ENCODE measurements around the gene CRMP1. TPM values are rescaled to one million over a fixed set of nuclear protein-coding genes. Genes with fewer than 3 reads are reported as not detected.

CRMP1 gene
- total RNA-seq, 4 donors from 2014 or later: 0.64 to 0.76 TPM; not detected in 2

GRCh38 chr4:5899881-5900280 lies 7.0 kb upstream of the CRMP1 start:
- Histone ChIP-seq H3K27me3 (peaks cover 69% of the 10 kb centered on the region), H3K9me3 (no peaks in the 10 kb centered on the region), H3K36me3 (no peaks in the 10 kb centered on the region), H3K27ac (no peak overlapping the region), H3K4me1 (no peaks in the 10 kb centered on the region), H3K4me3 (no peak overlapping the region)
- WGBS: 59% methylated on average over 5 of the region's 5 CpGs
- DNase-seq (ENCODE audit: low spot score in 2 of 2): no peak
- TF ChIP-seq, protein P1, sequence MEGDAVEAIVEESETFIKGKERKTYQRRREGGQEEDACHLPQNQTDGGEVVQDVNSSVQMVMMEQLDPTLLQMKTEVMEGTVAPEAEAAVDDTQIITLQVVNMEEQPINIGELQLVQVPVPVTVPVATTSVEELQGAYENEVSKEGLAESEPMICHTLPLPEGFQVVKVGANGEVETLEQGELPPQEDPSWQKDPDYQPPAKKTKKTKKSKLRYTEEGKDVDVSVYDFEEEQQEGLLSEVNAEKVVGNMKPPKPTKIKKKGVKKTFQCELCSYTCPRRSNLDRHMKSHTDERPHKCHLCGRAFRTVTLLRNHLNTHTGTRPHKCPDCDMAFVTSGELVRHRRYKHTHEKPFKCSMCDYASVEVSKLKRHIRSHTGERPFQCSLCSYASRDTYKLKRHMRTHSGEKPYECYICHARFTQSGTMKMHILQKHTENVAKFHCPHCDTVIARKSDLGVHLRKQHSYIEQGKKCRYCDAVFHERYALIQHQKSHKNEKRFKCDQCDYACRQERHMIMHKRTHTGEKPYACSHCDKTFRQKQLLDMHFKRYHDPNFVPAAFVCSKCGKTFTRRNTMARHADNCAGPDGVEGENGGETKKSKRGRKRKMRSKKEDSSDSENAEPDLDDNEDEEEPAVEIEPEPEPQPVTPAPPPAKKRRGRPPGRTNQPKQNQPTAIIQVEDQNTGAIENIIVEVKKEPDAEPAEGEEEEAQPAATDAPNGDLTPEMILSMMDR (IDR thresholded peaks at IDR 0.05): no peak
- TF ChIP-seq POLR2A (IDR thresholded peaks at IDR 0.05): no peak
- no peak for TF ChIP-seq POLR2AphosphoS5 (IDR thresholded peaks at IDR 0.05)
- TF ChIP-seq EP300 (IDR thresholded peaks at IDR 0.05): no peak

DNA sequence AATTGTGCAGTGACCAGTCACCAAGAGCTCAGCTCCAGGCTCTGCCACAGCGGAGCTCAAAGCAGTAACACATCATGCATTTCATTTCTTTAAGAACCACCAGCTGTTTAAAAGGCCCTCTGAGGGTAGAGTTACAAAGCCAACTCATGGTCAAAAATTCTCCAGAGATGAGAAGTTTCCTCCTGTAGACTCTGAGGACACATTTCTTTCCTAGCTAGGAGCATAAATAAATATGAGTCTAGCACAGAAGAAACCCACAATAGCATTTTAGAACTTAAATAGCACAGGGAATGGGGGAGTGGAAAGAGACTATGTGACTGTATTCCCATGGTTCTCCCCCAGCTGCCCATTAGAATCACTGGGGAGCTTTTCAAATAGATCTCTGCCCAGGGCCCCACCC lies 6.5 kb upstream of the CRMP1 start:
- TF ChIP-seq, protein P1 (IDR thresholded peaks at IDR 0.05): no peak
- TF ChIP-seq EP300 (IDR thresholded peaks at IDR 0.05): no peak
- Histone ChIP-seq H3K9me3 (no peaks in the 10 kb centered on the region), H3K4me3 (no peak overlapping the region), H3K27ac (no peak overlapping the region), H3K36me3 (no peaks in the 10 kb centered on the region), H3K4me1 (no peaks in the 10 kb centered on the region), H3K27me3 (peaks cover 70% of the 10 kb centered on the region)
- no peak for DNase-seq (ENCODE audit: low spot score in 2 of 2)
- WGBS: 87% methylated on average over 1 of the region's 1 CpG

- Histone ChIP-seq H3K4me1 (peaks cover 4% of the 10 kb centered on the region), H3K9me3 (no peaks in the 10 kb centered on the region), H3K27me3 (peaks cover 77% of the 10 kb centered on the region), H3K4me3 (no peak overlapping the region), H3K27ac (no peak overlapping the region), H3K36me3 (no peaks in the 10 kb centered on the region)
- DNase-seq (ENCODE audit: low spot score in 2 of 2): no peak
- 89% methylated on average over 8 of the region's 13 CpGs for WGBS
- TF ChIP-seq POLR2AphosphoS5 (IDR thresholded peaks at IDR 0.05): no peak
- TF ChIP-seq EP300 (IDR thresholded peaks at IDR 0.05): no peak
- TF ChIP-seq, protein P1 (IDR thresholded peaks at IDR 0.05): no peak
- no peak for TF ChIP-seq POLR2A (IDR thresholded peaks at IDR 0.05)
Measured at GRCh38 chr4:5897674-5898073, 4.8 kb upstream of the CRMP1 start.

- no peak for DNase-seq (ENCODE audit: low spot score in 2 of 2)
- TF ChIP-seq, protein P1 (IDR thresholded peaks at IDR 0.05): no peak
- TF ChIP-seq EP300 (IDR thresholded peaks at IDR 0.05): no peak
- no peak for TF ChIP-seq POLR2AphosphoS5 (IDR thresholded peaks at IDR 0.05)
- no peak for TF ChIP-seq POLR2A (IDR thresholded peaks at IDR 0.05)
- Histone ChIP-seq H3K4me3 (no peak overlapping the region), H3K9me3 (no peaks in the 10 kb centered on the region), H3K36me3 (no peaks in the 10 kb centered on the region), H3K27ac (no peak overlapping the region), H3K27me3 (peaks cover 83% of the 10 kb centered on the region), H3K4me1 (peaks cover 17% of the 10 kb centered on the region)
- WGBS: 68% methylated on average over 4 of the region's 4 CpGs
Measured at GRCh38 chr4:5895287-5895686, 2.4 kb upstream of the CRMP1 start.

GRCh38 chr4:5894266-5894665 lies 1.4 kb upstream of the CRMP1 start:
- Histone ChIP-seq H3K27me3 (peaks cover 90% of the 10 kb centered on the region), H3K4me3 (no peak overlapping the region), H3K27ac (no peak overlapping the region), H3K9me3 (no peaks in the 10 kb centered on the region), H3K36me3 (no peaks in the 10 kb centered on the region), H3K4me1 (peaks cover 21% of the 10 kb centered on the region)
- 10% methylated on average over 4 of the region's 7 CpGs for WGBS
- no peak for TF ChIP-seq POLR2AphosphoS5 (IDR thresholded peaks at IDR 0.05)
- TF ChIP-seq, protein P1 (IDR thresholded peaks at IDR 0.05): no peak
- TF ChIP-seq POLR2A (IDR thresholded peaks at IDR 0.05): no peak
- no peak for TF ChIP-seq EP300 (IDR thresholded peaks at IDR 0.05)
- DNase-seq (ENCODE audit: low spot score in 2 of 2): no peak
